SK-MEL-5 (cell line): ENCODE measurements around the gene SSBP2. TPM values are rescaled to one million over a fixed set of nuclear protein-coding genes. Genes with fewer than 3 reads are reported as not detected.
"Not testable (repeated sequence)": the region's sequence is repeated elsewhere in the genome, so short reads cannot be mapped to it uniquely, and the experiment has no call there.

Experiments used
- DNase-seq: peaks from one replicate; pipeline ENCODE4 v3.0.0-alpha.2; 2016; ENCODE audit warnings: low read depth, low spot score
- in situ Hi-C: cut with HindIII; loops from 2 replicates; pipeline ENCODE4 v1.10.0; 2016; ENCODE audit warnings: low sequenced_read_pairs, high pct_unique_total_duplicates, low pct_unique_long_range_greater_than_20kb
- total RNA-seq: library from RNA; depleted of rRNA; stranded (reverse); fragments of >200 nt; shearing (Covaris generic); gene quantifications from 2 replicates; pipeline ENCODE4 v1.2.3, GENCODE V29; 2014

The SSBP2 gene
- total RNA-seq, 1 experiment from 2014 or later = 4.0 TPM

GRCh38 chr5:81534441-81534840 is 216.5 kb downstream of the SSBP2 start:
- in situ Hi-C loops = no loop called here
- no peak for DNase-seq

- in situ Hi-C loops = no loop called here
Observed at GRCh38 chr5:81533629-81534405, 217.1 kb downstream of the SSBP2 start.

GRCh38 chr5:81530919-81531318 is 220.0 kb downstream of the SSBP2 start:
- no peak for DNase-seq
- in situ Hi-C loops = no loop called here

More at GRCh38 chr5:81533629-81534405, 217.1 kb downstream of the SSBP2 start:
- DNase-seq = no peak

- in situ Hi-C loops = no loop called here
- DNase-seq = no peak
Observed at GRCh38 chr5:81525690-81526089, 225.2 kb downstream of the SSBP2 start.

- in situ Hi-C loops = no loop called here
- DNase-seq = no peak
Observed at GRCh38 chr5:81524015-81524414, 226.9 kb downstream of the SSBP2 start.

- in situ Hi-C loops = no loop called here
- no peak for DNase-seq
Observed at GRCh38 chr5:81522571-81522970, 228.3 kb downstream of the SSBP2 start.

- in situ Hi-C loops = no loop called here
- DNase-seq = no peak
Observed at GRCh38 chr5:81520769-81521168, 230.1 kb downstream of the SSBP2 start.

GRCh38 chr5:81519217-81519905 is 231.5 kb downstream of the SSBP2 start:
- no peak for DNase-seq
- in situ Hi-C loops = no loop called here

GRCh38 chr5:81517462-81517861 is 233.4 kb downstream of the SSBP2 start:
- in situ Hi-C loops = no loop called here

GRCh38 chr5:81516091-81516490 is 234.8 kb downstream of the SSBP2 start:
- no peak for DNase-seq
- in situ Hi-C loops = no loop called here

More at GRCh38 chr5:81517462-81517861, 233.4 kb downstream of the SSBP2 start:
- no peak for DNase-seq

- in situ Hi-C loops = no loop called here
- DNase-seq = peak; percentile 46
Observed at GRCh38 chr5:81513982-81514381, 236.9 kb downstream of the SSBP2 start.

GRCh38 chr5:81513473-81513872 is 237.4 kb downstream of the SSBP2 start:
- in situ Hi-C loops = no loop called here
- DNase-seq = no peak

GRCh38 chr5:81506900-81507588 is 243.9 kb downstream of the SSBP2 start:
- in situ Hi-C loops = no loop called here
- DNase-seq = peak; percentile 92

GRCh38 chr5:81506378-81506777 is 244.5 kb downstream of the SSBP2 start:
- DNase-seq = no peak
- in situ Hi-C loops = no loop called here

- no peak for DNase-seq
- in situ Hi-C loops = no loop called here
Observed at GRCh38 chr5:81505672-81506071, 245.2 kb downstream of the SSBP2 start.

GRCh38 chr5:81503602-81504001 is 247.3 kb downstream of the SSBP2 start:
- in situ Hi-C loops, DNase-seq: not testable (repeated sequence)

GRCh38 chr5:81495286-81495685 is 255.6 kb downstream of the SSBP2 start:
- in situ Hi-C loops = no loop called here

GRCh38 chr5:81488862-81489261 is 262.0 kb downstream of the SSBP2 start:
- in situ Hi-C loops = no loop called here
- no peak for DNase-seq

More at GRCh38 chr5:81495286-81495685, 255.6 kb downstream of the SSBP2 start:
- DNase-seq = no peak
